Right lobe of liver (tissue), 4 donors: ENCODE results near the gene CYGB.

Experiments used
- POLR2A ChIP-seq: fragments of 450-650 bp; IDR thresholded peaks from one replicate; pipeline ENCODE4 v1.6.1; 2017; ENCODE audit warnings: antibody characterized with exemption, mild to moderate bottlenecking
- TF ChIP-seq, protein P1 (sequence below), 4 donors: fragments of 200-600 bp in 3 of 4; fragments of 450-650 bp in 1 of 4; IDR thresholded peaks; one replicate each; pipeline versions ENCODE4 v1.5.1 to v1.8.0; 2016 to 2022; ENCODE audit warnings: antibody characterized with exemption in 4 of 4, mild to moderate bottlenecking in 2 of 4
- donor health status: DM: no; HTN: no; CAD: no.
- donor health status: DM: no; HTN: no; CAD: no.
- donor health status: DM: no; HTN: yes; CAD: no.

DNA sequence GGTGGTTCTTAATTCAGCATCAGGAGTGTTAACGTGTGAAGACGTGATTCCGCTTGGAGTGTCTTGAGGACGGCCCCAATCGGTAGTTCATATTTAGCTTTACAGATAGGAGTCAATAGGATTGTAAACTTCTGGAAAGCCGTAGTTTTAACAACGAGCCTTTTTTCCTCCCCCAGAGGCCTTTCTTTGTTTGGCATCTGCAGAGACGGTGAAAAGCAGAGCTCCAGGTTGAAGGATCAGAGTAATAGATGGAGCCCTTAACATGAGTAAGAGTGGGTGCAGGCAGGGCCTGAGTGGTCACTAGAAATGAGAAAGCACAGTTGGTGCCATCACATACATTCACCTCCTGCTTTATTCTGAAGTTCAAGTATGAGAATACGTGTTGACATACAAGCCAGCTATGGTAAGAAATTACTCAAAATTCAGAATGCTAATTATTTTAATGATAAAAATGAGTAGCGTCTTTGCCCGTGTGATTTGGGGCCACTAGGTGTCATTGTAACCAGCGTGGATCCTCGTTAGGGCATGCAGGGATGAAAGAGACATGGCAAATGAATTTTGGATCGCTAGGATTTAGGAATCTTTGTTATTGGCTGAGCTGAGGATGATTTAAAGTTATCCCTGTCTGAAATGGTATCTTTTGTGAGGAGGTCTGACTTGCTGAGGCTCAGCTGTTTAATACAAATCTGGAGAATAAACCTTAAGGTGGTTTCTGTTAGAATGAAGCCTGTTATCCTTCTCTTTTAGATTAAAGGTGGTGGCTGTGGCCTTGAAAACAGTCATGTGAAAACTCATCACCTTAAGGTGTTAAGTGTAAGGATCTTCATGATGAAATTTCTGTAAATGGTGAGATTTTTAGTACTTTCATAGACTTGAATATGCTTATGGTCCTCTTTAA lies 20.9 kb upstream of the CYGB start:
- TF ChIP-seq, protein P1, sequence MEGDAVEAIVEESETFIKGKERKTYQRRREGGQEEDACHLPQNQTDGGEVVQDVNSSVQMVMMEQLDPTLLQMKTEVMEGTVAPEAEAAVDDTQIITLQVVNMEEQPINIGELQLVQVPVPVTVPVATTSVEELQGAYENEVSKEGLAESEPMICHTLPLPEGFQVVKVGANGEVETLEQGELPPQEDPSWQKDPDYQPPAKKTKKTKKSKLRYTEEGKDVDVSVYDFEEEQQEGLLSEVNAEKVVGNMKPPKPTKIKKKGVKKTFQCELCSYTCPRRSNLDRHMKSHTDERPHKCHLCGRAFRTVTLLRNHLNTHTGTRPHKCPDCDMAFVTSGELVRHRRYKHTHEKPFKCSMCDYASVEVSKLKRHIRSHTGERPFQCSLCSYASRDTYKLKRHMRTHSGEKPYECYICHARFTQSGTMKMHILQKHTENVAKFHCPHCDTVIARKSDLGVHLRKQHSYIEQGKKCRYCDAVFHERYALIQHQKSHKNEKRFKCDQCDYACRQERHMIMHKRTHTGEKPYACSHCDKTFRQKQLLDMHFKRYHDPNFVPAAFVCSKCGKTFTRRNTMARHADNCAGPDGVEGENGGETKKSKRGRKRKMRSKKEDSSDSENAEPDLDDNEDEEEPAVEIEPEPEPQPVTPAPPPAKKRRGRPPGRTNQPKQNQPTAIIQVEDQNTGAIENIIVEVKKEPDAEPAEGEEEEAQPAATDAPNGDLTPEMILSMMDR (IDR thresholded peaks at IDR 0.05): peak; percentile 50 to 70 (median 54)
- TF ChIP-seq POLR2A: no peak
